H9 (cell line): ENCODE data around the gene RITA1. TPM values are rescaled to one million over a fixed set of nuclear protein-coding genes. Genes with fewer than 3 reads are reported as not detected.
A peak's percentile ranks its signal among the peaks of the same experiment; 100 is the strongest.

ENCODE experiments used
- DNase-seq: peaks from one replicate; pipeline ENCODE4 v3.0.0-alpha.2; 2017
- H2AFZ ChIP-seq: one replicate; pipeline ENCODE4 v1.6.1; 2013; ENCODE audit warnings: mild to moderate bottlenecking, low read length, control low read depth, moderate library complexity
- H2AK5ac ChIP-seq: 2 replicates; pipeline ENCODE4 v1.6.1; 2013; ENCODE audit warnings: low read length, control low read depth, mixed read lengths; ENCODE audit not compliant: insufficient read length
- H2BK120ac ChIP-seq: one replicate; pipeline ENCODE4 v1.6.1; 2013; ENCODE audit warnings: low read depth, mild to moderate bottlenecking, low read length, control low read depth, inconsistent platforms; ENCODE audit not compliant: poor library complexity, severe bottlenecking
- H2BK12ac ChIP-seq: 2 replicates; pipeline ENCODE4 v1.6.1; 2013; ENCODE audit warnings: low read length, control low read depth, mixed read lengths, low read depth; ENCODE audit not compliant: insufficient read length
- H2BK15ac ChIP-seq: 2 replicates; pipeline ENCODE4 v1.6.1; 2013; ENCODE audit warnings: low read depth, low read length, control low read depth
- H2BK20ac ChIP-seq: one replicate; pipeline ENCODE4 v1.6.1; 2013; ENCODE audit warnings: low read depth, mild to moderate bottlenecking, low read length, control low read depth, inconsistent platforms; ENCODE audit not compliant: poor library complexity, severe bottlenecking
- H2BK5ac ChIP-seq: 2 replicates; pipeline ENCODE4 v1.6.1; 2013; ENCODE audit warnings: low read length, control low read depth, mixed read lengths; ENCODE audit not compliant: insufficient read length
- H3K14ac ChIP-seq: 2 replicates; pipeline ENCODE4 v1.6.1; 2013; ENCODE audit warnings: low read length, control low read depth; ENCODE audit not compliant: insufficient read depth
- H3K18ac ChIP-seq: 2 replicates; pipeline ENCODE4 v1.6.1; 2013; ENCODE audit warnings: low read depth, mild to moderate bottlenecking, mixed read lengths, low read length, control low read depth; ENCODE audit not compliant: insufficient read length
- H3K23ac ChIP-seq: 2 replicates; pipeline ENCODE4 v1.6.1; 2013; ENCODE audit warnings: low read length, control low read depth, mixed read lengths, low read depth; ENCODE audit not compliant: insufficient read length
- H3K23me2 ChIP-seq: 2 replicates; pipeline ENCODE4 v1.6.1; 2013; ENCODE audit warnings: low read depth, mild to moderate bottlenecking, mixed read lengths, low read length, control low read depth; ENCODE audit not compliant: insufficient read length, poor library complexity, severe bottlenecking
- H3K27ac ChIP-seq: 2 replicates; pipeline ENCODE4 v1.5.1; 2013; ENCODE audit warnings: low read length, control low read depth, mixed read lengths, low read depth; ENCODE audit not compliant: insufficient read length
- H3K27me3 ChIP-seq: 2 replicates; pipeline ENCODE4 v1.6.1; 2013; ENCODE audit warnings: low read length, control low read depth, inconsistent platforms; ENCODE audit not compliant: insufficient read depth
- H3K4ac ChIP-seq: 2 replicates; pipeline ENCODE4 v1.6.1; 2013; ENCODE audit warnings: low read depth, mild to moderate bottlenecking, control low read depth, inconsistent platforms, low read length, moderate library complexity
- H3K4me1 ChIP-seq: 2 replicates; pipeline ENCODE4 v1.6.1; 2013; ENCODE audit warnings: low read length, control low read depth, inconsistent platforms; ENCODE audit not compliant: insufficient read depth
- H3K4me2 ChIP-seq: 2 replicates; pipeline ENCODE4 v1.6.1; 2013; ENCODE audit warnings: low read length, control low read depth, mixed read lengths; ENCODE audit not compliant: insufficient read length, insufficient read depth
- H3K56ac ChIP-seq: 2 replicates; pipeline ENCODE4 v1.6.1; 2013; ENCODE audit warnings: low read depth, mild to moderate bottlenecking, mixed read lengths, low read length, control low read depth; ENCODE audit not compliant: insufficient read length
- H3K79me1 ChIP-seq: 2 replicates; pipeline ENCODE4 v1.6.1; 2013; ENCODE audit warnings: low read depth, mild to moderate bottlenecking, moderate library complexity, low read length, control low read depth, inconsistent platforms; ENCODE audit not compliant: insufficient read depth, poor library complexity, severe bottlenecking
- H3K79me2 ChIP-seq: 2 replicates; pipeline ENCODE4 v1.6.1; 2013; ENCODE audit warnings: low read length, control low read depth, inconsistent platforms; ENCODE audit not compliant: insufficient read depth
- H3K9ac ChIP-seq: 2 replicates; pipeline ENCODE4 v1.6.1; 2013; ENCODE audit warnings: low read length, control low read depth, mixed read lengths; ENCODE audit not compliant: insufficient read length; ENCODE audit errors: extremely low read depth
- H3K9me3 ChIP-seq: one replicate; pipeline ENCODE4 v1.6.1; 2013; ENCODE audit warnings: low read depth, low read length, inconsistent platforms; ENCODE audit not compliant: control insufficient read depth
- H3T11ph ChIP-seq: one replicate; pipeline ENCODE4 v1.6.1; 2013; ENCODE audit warnings: mild to moderate bottlenecking, low read length, control low read depth, inconsistent platforms
- H4K20me1 ChIP-seq: one replicate; pipeline ENCODE4 v1.6.1; 2013; ENCODE audit not compliant: control insufficient read depth, insufficient read length, insufficient read depth
- H4K5ac ChIP-seq: 2 replicates; pipeline ENCODE4 v1.6.1; 2013; ENCODE audit warnings: low read depth, mild to moderate bottlenecking, mixed read lengths, low read length, control low read depth; ENCODE audit not compliant: insufficient read length
- H4K8ac ChIP-seq: replicated peaks from 2 replicates; pipeline ENCODE4 v1.6.1; 2013; ENCODE audit warnings: low read length, control low read depth, mixed read lengths, low read depth; ENCODE audit not compliant: insufficient read length
- H4K91ac ChIP-seq: 2 replicates; pipeline ENCODE4 v1.6.1; 2013; ENCODE audit warnings: low read depth, mild to moderate bottlenecking, moderate library complexity, mixed read lengths, low read length, control low read depth; ENCODE audit not compliant: insufficient read length
- H3K27ac Mint-ChIP-seq, 3 experiments: 2 replicates in 2 of 3; 3 replicates in 1 of 3; pipeline ENCODE4 v1.8.0; 2020 to 2021; ENCODE audit warnings: mixed read lengths in 3 of 3, mild to moderate bottlenecking in 1 of 3, moderate library complexity in 1 of 3
- H3K27me3 Mint-ChIP-seq: 2 replicates; pipeline ENCODE4 v1.8.0; 2021; ENCODE audit warnings: low read depth, mild to moderate bottlenecking, moderate library complexity, mixed read lengths
- H3K36me3 Mint-ChIP-seq, 3 experiments: 2 replicates in 2 of 3; 3 replicates in 1 of 3; pipeline ENCODE4 v1.8.0; 2020 to 2021; ENCODE audit warnings: low read depth in 3 of 3, mixed read lengths in 3 of 3; ENCODE audit not compliant: insufficient read depth in 1 of 3
- H3K4me1 Mint-ChIP-seq, 2 experiments: 2 replicates each; pipeline ENCODE4 v1.8.0; 2020; ENCODE audit warnings: mixed read lengths in 2 of 2
- H3K4me3 Mint-ChIP-seq, 2 experiments: 2 replicates in 1 of 2; 3 replicates in 1 of 2; pipeline ENCODE4 v1.8.0; 2020 to 2021; ENCODE audit warnings: mild to moderate bottlenecking in 2 of 2, mixed read lengths in 2 of 2, moderate library complexity in 1 of 2
- H3K9me3 Mint-ChIP-seq, 2 experiments: 2 replicates in 1 of 2; 3 replicates in 1 of 2; pipeline ENCODE4 v1.8.0; 2020; ENCODE audit warnings: mild to moderate bottlenecking in 2 of 2, mixed read lengths in 2 of 2, moderate library complexity in 1 of 2
- WGBS: extraction: QIAGEN DNeasy Blood & Tissue Kit; methylation state at CpG from one replicate; pipeline ENCODE4 v1.1.7; 2013; ENCODE audit warnings: missing lambda C conversion rate, low lambda C conversion rate, mixed read lengths; ENCODE audit not compliant: insufficient read length; ENCODE audit errors: extremely low coverage; 5-methylcytosine and 5-hydroxymethylcytosine counted together
- total RNA-seq: library from RNA; stranded (reverse); gene quantifications from 2 replicates; pipeline ENCODE4 v1.2.1, GENCODE V29; 2021
- TF ChIP-seq, protein P1 (sequence below): fragments of 200-600 bp; sonication (generic); conservative IDR thresholded peaks from 3 replicates; pipeline ENCODE4 v1.8.0; 2021; ENCODE audit warnings: antibody characterized with exemption, mild to moderate bottlenecking

The RITA1 gene
- total RNA-seq, 1 experiment from 2014 or later = 26.1 TPM

DNA sequence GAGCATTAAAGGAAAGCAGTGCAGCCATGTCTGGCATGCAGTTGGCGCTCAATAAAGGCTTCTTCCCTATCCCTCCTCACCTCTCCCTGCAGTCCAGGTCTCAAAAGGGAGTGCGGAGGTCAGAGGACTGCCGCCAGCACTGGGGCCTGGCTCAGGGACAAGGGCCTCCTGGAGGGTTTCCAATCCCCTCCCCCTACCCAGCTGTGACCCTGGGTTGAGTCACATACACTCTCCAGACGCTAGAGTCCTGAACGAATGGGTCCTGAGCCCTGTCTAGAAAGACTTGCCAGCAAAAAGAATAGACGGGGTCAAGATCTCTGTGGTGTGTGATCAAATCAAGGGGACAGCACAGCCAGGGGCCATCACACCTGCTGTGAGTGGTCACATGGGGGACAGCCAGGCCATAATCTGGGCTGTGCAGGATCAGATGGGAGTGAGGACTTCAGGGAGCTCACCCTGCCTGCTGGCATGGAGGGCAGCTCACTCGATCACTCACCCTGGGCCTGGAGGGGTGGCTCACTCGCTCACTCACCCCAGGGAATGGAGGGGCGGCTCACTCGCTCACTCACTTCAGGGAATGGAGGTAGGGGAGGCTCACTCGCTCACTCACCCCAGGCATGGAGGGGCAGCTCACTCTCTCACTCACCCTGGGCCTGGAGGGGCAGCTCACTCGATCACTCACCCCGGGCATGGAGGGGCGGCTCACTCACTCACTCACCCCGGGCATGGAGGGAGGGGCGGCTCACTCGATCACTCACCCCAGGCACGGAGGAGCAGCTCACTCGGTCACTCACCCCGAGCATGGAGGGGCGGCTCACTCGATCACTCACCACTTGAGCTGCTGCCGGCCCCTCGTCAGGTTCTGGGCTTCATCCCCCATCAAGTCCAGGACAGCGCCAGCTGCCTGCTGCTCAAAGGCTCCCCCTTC, 23.2 kb upstream of the RITA1 start:
- Histone ChIP-seq H3K18ac (no peak overlapping the region), H3K4me2 (peak overlapping the region; percentile 37), H4K8ac (no peak overlapping the region), H2AK5ac (no peak overlapping the region), H2AFZ (no peak overlapping the region), H3K23ac (no peak overlapping the region), H3K4me1 (no peaks in the 10 kb centered on the region), H3K79me1 (no peaks in the 10 kb centered on the region), H2BK12ac (no peak overlapping the region), H3K27me3 (no peaks in the 10 kb centered on the region), H2BK20ac (no peak overlapping the region), H3K79me2 (no peaks in the 10 kb centered on the region), H2BK120ac (no peak overlapping the region), H3K56ac (no peak overlapping the region), H3K27ac (no peak overlapping the region), H2BK5ac (no peak overlapping the region), H4K20me1 (no peaks in the 10 kb centered on the region), H3K23me2 (peaks cover 3% of the 10 kb centered on the region), H4K5ac (no peak overlapping the region), H4K91ac (no peak overlapping the region), H3K14ac (no peak overlapping the region; the same call in 1 of the 2 replicates), H3K9ac (no peak overlapping the region), H3K9me3 (no peaks in the 10 kb centered on the region), H2BK15ac (no peak overlapping the region), H3T11ph (no peak overlapping the region), H3K4ac (no peak overlapping the region)
- peak overlapping the region in 1 of 2 experiments; percentile 65; a peak in 1 of 5 replicates for H3K4me3 Mint-ChIP-seq
- DNase-seq = peak; percentile 67
- H3K36me3 Mint-ChIP-seq = peaks cover 21 to 75% (median 68%) of the 10 kb centered on the region in 3 experiments
- H3K27ac Mint-ChIP-seq = peak overlapping the region; percentile 55 to 89 (median 79); a peak in 5 of 7 replicates
- no peaks in the 10 kb centered on the region for H3K9me3 Mint-ChIP-seq
- TF ChIP-seq, protein P1, sequence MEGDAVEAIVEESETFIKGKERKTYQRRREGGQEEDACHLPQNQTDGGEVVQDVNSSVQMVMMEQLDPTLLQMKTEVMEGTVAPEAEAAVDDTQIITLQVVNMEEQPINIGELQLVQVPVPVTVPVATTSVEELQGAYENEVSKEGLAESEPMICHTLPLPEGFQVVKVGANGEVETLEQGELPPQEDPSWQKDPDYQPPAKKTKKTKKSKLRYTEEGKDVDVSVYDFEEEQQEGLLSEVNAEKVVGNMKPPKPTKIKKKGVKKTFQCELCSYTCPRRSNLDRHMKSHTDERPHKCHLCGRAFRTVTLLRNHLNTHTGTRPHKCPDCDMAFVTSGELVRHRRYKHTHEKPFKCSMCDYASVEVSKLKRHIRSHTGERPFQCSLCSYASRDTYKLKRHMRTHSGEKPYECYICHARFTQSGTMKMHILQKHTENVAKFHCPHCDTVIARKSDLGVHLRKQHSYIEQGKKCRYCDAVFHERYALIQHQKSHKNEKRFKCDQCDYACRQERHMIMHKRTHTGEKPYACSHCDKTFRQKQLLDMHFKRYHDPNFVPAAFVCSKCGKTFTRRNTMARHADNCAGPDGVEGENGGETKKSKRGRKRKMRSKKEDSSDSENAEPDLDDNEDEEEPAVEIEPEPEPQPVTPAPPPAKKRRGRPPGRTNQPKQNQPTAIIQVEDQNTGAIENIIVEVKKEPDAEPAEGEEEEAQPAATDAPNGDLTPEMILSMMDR = no peak
- no peaks in the 10 kb centered on the region; the same call in 1 of the 2 replicates for H3K27me3 Mint-ChIP-seq
- no CpG with 5 or more reads among the region's 25 CpGs for WGBS
- H3K4me1 Mint-ChIP-seq = peaks cover 11 to 25% of the 10 kb centered on the region in 2 experiments
